H1 (cell line): ENCODE results near the gene C9orf43. TPM values are rescaled to one million over a fixed set of nuclear protein-coding genes. Genes with fewer than 3 reads are reported as not detected.

Experiments
- ASH2L ChIP-seq: fragments of 200-600, 300-600 bp; sonication (generic); IDR thresholded peaks from one replicate; pipeline ENCODE4 v1.7.1; 2017; ENCODE audit warnings: low read length
- ATF2 ChIP-seq: IDR thresholded peaks from 2 replicates; pipeline ENCODE4 v1.6.1; 2012; ENCODE audit warnings: low read length, inconsistent platforms
- CREB1 ChIP-seq: IDR thresholded peaks from 2 replicates; pipeline ENCODE4 v1.6.1; 2012; ENCODE audit warnings: inconsistent platforms
- E2F6 ChIP-seq: IDR thresholded peaks from 2 replicates; pipeline ENCODE4 v1.6.1; 2012; ENCODE audit warnings: inconsistent platforms
- MAX ChIP-seq: IDR thresholded peaks from 2 replicates; pipeline ENCODE4 v1.6.1; 2012; ENCODE audit warnings: inconsistent platforms
- NANOG ChIP-seq: IDR thresholded peaks from 2 replicates; pipeline ENCODE4 v1.6.1; 2011; ENCODE audit warnings: low read length, low read depth, mild to moderate bottlenecking, inconsistent platforms; ENCODE audit not compliant: insufficient read depth, poor library complexity, severe bottlenecking
- NRF1 ChIP-seq: IDR thresholded peaks from 2 replicates; pipeline ENCODE4 v1.6.1; 2011; ENCODE audit warnings: mild to moderate bottlenecking, low read depth, low read length, improper control_type of control experiment
- PHF8 ChIP-seq: fragments of 200-600 bp; sonication (generic); conservative IDR thresholded peaks from 2 replicates; pipeline ENCODE4 v1.7.1; 2012; ENCODE audit warnings: low read depth, mild to moderate bottlenecking, inconsistent platforms, low read length, moderate library complexity
- POLR2AphosphoS5 ChIP-seq: IDR thresholded peaks from 2 replicates; pipeline ENCODE4 v1.6.1; 2011; ENCODE audit warnings: low read depth, low read length
- RBBP5 ChIP-seq: IDR thresholded peaks from 2 replicates; pipeline ENCODE4 v1.7.1; 2012; ENCODE audit warnings: low read depth, mild to moderate bottlenecking, inconsistent platforms, low read length, moderate library complexity, borderline replicate concordance
- SAP30 ChIP-seq: fragments of 300-600 bp; sonication (generic); IDR thresholded peaks from 2 replicates; pipeline ENCODE4 v1.7.1; 2012; ENCODE audit warnings: low read length, moderate library complexity, mild to moderate bottlenecking, inconsistent platforms; ENCODE audit not compliant: insufficient read depth, insufficient replicate concordance
- SIN3A ChIP-seq, 2 experiments: IDR thresholded peaks in 1 of 2; conservative IDR thresholded peaks in 1 of 2; 2 replicates each; pipeline ENCODE4 v1.6.1; 2011 to 2012; ENCODE audit warnings: low read length in 2 of 2, improper control_type of control experiment in 1 of 2, low read depth in 1 of 2, mild to moderate bottlenecking in 1 of 2
- SIRT6 ChIP-seq: IDR thresholded peaks from one replicate; pipeline ENCODE4 v1.7.1; 2012; ENCODE audit warnings: low read length, inconsistent platforms
- SRF ChIP-seq: IDR thresholded peaks from 2 replicates; pipeline ENCODE4 v1.6.1; 2011; ENCODE audit warnings: mild to moderate bottlenecking, low read depth, low read length, moderate library complexity
- TAF7 ChIP-seq: optimal IDR thresholded peaks from 2 replicates; pipeline ENCODE3; 2011; ENCODE audit warnings: low read depth, mild to moderate bottlenecking, inconsistent platforms, low read length, moderate library complexity, borderline replicate concordance
- TBP ChIP-seq: IDR thresholded peaks from 2 replicates; pipeline ENCODE4 v1.6.1; 2011; ENCODE audit warnings: low read depth, low read length, improper control_type of control experiment
- TCF12 ChIP-seq: IDR thresholded peaks from 2 replicates; pipeline ENCODE4 v1.6.1; 2011; ENCODE audit warnings: low read depth, mild to moderate bottlenecking, low read length
- TEAD4 ChIP-seq: IDR thresholded peaks from 2 replicates; pipeline ENCODE4 v1.6.1; 2012; ENCODE audit warnings: low read depth, low read length, inconsistent platforms, mixed read lengths
- USF2 ChIP-seq: IDR thresholded peaks from 2 replicates; pipeline ENCODE4 v1.6.1; 2011; ENCODE audit warnings: low read length, improper control_type of control experiment
- YY1 ChIP-seq: IDR thresholded peaks from 2 replicates; pipeline ENCODE4 v1.6.1; 2011; ENCODE audit warnings: low read depth, mild to moderate bottlenecking, low read length
- polyA plus RNA-seq, 7 experiments: library from polyadenylated mRNA; depleted of rRNA in 3 of 7; stranded (reverse) in 5 of 7; unstranded in 2 of 7; fragments of >200 nt in 5 of 7; fragments of 200-250 nt in 2 of 7; gene quantifications; 1 replicate in 5 of 7; 2 replicates in 1 of 7; 4 replicates in 1 of 7; pipeline versions ENCODE4 v1.2.1 to v1.2.3, GENCODE V29; 2011 to 2013; ENCODE audit warnings: missing spikeins in 2 of 7, mixed read lengths in 2 of 7
- total RNA-seq: library from RNA; stranded (reverse); fragmentation: NEBNext Ultra II Directional; extraction: Animal tissue kit (Norgen Biotek cat#: 25700); gene quantifications from 2 replicates; pipeline ENCODE4 v1.2.1, GENCODE V29; 2021

C9orf43 gene
- total and polyA plus RNA-seq, 2 of the 8 experiments (the other 6 are each of a cell fraction or from before 2014, with no cell fraction given) = 0.35 to 0.52 TPM

GRCh38 chr9:113401027-113401792 lies 9.3 kb upstream of the C9orf43 start, which contains the start of gene ALAD (continued):
- TF ChIP-seq TAF7 (peak; percentile 59), SRF (0 out of 2 replicates have a peak, but pooled peaks have one; percentile 10), SAP30 (no peak), SIN3A (conservative IDR thresholded peaks at IDR 0.05 in 1 of 2, IDR thresholded peaks at IDR 0.05 in 1 of 2; ENCODE audit: low read depth in 1 of 2, low read length in 2 of 2) (peak in 1 of 2 experiments; percentile 86; a peak in 2 of 4 replicates), TEAD4 (0 out of 2 replicates have a peak, but pooled peaks have one; percentile 24), ATF2 (no peak), SIRT6 (no peak), RBBP5 (no peak), E2F6 (no peak), NRF1 (no peak), ASH2L (peak; percentile 46), POLR2AphosphoS5 (no peak), PHF8 (no peak; the same call in 1 of the 2 replicates), YY1 (peak; percentile 44; the same call in 1 of the 2 replicates), TCF12 (no peak), NANOG (peak; percentile 20), MAX (no peak), USF2 (no peak), CREB1 (peak; percentile 73), TBP (no peak)
